HG02981 (cell line): ENCODE results near the gene BRF1.
A peak's percentile ranks its signal among the peaks of the same experiment; 100 is the strongest.
"Not testable (repeated sequence)": the region's sequence is repeated elsewhere in the genome, so short reads cannot be mapped to it uniquely, and the experiment has no call there.

Experiments used
- ATAC-seq: cut with Tn5 transposase; IDR thresholded peaks from one replicate; pipeline ENCODE4 v1.9.1; 2021; ENCODE audit warnings: mild to moderate bottlenecking, moderate library complexity; ENCODE audit not compliant: unreplicated experiment

The BRF1 gene

DNA sequence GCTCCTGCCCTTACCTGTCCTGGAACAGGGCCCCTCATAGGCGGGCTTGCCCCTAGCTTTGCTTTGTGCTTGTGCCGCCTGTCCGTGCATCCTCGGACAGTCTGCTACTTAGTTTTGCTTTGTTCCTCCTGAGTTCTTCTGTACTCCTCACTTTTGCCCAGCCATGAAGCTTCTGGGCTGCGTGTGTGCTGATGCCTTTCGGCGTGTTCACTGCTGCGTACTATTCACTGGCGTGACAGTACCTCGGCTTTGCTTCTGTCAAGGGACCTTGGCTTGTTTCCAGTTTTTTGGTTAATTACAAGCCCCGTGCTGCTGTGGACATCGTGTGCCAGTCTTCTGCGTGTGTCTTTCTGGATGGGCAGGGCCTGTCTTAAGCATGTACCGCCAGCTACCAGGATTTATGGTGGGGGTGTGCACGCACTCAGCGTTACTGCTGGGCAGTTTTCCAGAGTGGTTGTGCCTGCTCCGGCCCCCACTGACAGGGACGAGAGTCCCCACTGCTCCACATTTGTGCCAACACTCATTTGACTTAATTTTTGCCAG lies 16.2 kb upstream of the BRF1 start:
- ATAC-seq: no peak

DNA sequence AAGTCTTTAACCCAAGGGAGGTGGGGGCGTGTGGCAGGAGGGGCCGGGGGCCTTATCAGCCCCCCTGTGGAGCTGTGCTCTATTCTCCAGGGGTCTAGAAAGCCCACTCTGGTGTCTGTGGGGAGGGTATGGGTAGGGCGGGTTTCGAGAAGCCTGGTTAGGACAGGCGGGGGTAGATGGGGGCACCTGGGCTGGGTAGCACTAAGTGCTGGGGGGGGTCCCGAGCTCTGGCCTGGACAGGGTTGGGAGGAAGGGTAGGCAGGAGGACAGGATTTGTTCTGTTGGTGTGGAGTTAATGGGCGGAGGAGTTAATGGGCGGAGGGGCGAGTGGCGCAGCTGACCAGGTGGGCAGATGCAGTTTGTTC lies 15.8 kb upstream of the BRF1 start:
- no peak for ATAC-seq

DNA sequence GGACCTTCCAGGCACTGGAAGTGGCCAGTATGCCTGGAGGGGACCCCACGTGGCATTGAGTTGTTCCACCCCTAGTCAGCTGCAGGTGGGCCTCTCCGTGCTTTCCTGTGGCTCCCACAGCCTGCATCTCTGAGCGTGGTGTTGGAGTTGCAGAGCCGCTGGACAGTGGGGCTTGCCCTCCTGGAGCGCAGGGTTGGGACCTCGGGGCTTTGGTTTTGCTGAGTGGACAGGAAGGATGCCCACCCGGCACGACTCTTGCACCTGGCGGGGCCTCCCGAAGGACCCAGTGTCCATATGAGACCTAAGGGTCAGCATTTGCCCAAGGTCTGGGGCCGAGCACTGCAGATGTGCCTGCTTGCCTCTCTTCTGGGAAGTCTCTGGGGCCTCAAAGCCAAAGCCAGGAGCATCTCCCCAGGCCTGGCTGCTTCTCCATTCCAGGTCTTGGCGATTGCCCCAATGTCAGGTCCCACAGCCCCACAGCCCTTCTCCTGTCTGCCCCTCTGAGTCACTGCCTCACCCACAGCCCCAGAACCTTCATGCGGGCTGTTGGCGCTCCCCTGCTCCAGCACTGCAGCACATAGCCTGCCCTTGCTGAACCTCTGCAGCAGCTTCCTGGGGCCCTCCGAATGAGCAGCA lies 15.3 kb upstream of the BRF1 start:
- no peak for ATAC-seq

DNA sequence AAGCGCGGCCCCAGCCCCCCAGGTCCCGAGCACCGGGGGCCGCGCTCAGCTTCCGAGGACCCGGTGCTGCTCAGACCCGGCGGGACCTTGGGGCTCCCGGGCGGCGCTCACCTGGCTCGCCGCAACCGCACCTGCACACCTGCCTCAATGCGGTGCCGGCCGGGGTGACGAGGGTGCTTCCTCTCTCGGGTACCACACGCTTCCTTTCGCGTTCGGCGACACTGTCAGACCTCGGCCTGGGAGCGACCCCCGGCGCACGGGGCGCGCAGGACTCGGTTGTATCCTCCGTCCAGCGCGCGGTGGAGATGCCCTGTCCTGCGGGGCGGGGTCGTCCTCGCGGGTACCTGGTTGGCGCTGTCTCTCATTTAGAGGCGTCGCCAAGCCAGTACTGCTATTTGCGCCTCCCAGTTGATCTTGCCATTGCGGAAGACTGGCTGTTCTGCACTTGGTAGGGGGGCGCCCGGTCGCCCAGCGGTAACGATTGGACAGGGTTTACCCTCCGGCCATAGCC lies 14.5 kb upstream of the BRF1 start:
- ATAC-seq: peak; percentile 7

DNA sequence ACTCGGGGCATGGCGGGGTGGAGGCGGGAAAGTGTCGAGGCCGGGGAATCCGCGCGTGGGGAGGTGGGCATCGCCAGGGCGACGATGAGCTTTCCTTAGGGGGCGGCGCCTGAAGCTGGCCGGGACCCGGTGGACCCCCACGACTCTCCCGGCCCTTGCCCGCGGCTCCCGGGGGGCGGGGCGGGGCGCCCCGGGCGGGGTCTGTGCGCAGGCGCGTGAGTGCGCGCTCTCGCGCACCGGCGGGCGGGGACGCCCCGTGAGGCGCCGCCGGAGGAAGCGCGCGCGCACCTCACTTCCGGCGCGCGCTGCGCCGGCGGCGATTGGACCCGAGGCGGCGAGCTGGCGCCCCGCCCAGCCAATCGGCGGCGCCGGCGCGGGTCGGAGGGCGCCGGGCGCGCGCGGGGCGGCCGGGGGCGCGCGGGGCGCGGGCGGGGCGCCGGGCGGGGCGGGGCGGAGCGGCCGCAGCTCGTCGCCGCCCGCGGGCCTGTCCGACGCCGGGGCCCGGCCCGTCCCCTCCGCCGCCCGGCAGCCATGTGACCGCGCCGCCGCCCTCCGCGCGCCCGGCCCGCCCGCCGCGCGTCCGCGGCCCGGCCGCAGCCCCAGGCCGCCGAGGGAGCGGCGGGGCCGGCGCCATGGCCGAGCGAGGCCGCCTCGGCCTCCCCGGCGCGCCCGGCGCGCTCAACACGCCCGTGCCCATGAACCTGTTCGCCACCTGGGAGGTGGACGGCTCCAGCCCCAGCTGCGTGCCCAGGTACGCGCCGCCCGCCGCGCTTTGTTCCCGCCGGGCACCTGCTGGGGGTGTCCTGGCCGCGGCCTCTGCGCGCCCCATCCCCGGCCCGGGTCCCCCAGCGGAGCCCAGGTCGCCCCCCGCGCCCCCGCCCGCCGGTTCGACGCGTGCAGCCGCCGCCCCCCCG lies 13.7 kb upstream of the BRF1 start, which contains the start of gene PACS2:
TSS of gene PACS2 (plus strand) at position 462 of the 914 bp plus-strand sequence. CDS start at position 633, 171 bp downstream.
- peak; percentile 68 for ATAC-seq

DNA sequence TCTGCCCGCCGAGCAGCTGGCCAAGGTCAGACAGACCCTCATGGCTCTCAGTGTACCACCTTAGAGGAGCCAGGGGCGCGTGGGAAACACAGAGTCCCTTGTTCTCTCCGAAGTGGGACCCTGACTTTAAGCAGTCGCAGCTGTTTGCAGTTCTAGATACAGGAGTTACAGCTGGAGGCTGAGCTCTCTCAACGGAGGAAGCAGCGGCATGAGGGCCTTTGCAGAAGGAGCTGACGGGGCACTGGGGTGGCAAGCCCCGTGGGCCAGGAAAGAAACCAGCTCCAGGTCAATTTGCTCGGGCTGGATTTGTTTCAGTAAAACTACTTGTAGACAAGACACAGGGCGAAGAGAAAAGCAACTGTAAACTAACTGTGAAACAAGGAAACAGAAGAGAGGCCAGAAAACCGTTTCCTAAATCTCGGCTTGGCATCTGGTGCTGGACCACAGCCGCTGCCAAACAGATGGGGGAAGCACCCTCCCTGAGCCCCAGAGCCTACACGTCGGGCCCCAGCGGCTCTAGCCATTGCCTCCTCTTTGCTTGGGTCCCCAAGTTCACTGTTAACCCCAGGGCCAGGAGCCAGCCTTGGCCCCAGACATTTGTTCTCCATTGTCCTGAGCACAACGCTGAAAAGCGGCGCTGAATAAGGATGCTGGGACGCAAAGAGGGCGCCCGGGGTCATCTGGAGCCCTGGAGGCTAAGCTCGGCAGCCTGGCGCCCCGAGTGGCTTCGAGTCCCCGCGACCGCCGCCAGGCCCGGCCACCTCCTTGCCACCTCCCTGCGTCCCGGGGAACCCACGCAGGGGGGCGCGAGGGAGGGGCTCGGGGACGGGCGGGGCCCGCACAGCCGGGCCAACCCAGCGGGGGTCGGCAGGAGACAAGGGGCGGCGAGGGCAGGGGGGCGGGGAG lies 12.8 kb upstream of the BRF1 start:
- ATAC-seq: no peak

DNA sequence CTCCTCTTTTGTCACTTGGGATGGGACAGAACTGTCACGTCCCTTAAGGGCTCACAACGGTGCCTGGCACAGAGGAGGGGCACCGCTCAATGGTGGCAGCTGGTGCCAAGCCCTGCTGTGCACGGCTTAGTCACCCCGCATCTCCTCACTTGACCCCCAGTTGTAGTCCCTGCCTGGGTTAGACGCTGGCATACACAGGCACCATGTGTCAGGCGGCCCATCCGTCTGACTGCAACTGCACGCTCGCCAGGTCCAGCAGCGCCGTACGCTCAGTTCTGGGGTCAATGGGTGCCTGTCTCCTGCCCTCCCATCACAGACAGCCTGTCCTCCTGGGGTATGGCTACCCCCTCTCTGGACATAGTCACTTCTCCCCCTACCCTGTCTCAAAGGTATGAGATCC lies 12.2 kb upstream of the BRF1 start:
- no peak for ATAC-seq

DNA sequence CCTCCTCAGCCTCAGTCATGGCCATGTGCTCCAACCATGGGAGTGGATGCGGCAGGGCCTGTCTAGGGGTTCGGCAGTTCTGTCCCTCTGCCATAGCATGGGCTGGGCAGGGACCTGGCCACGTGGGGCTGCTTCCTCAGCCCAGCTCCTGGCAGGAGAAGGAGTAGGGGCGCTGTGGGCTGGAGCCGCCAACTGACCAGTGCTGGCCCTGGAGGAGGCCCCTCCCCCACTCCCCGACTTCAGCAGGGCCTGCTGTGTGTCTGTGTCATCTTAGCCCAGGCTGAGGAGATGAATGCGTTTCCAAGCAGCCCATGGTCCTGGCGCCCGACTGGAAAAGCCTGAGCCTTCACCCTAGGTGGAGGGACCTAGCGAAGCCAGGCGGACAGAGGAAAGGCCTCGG lies 11.0 kb upstream of the BRF1 start:
- ATAC-seq: no peak

DNA sequence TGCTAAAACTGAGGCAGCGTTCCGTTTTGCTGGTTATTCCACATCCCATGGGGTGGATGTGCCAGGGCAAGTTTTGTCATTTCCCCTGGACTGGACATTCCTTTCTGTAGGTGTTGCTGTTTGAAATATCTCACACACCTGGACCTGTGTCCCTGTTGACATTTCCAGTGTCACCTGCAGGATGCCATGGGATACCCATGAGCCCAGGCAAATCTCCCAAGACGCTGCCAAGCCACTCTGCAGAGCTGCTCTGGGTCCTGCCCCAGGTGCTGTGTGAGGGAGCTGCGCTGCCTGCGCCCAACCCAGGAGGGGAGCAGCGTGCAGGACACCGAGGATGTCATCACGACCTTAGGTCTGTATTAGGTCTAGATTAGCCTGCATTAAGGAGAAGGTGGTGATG lies 8.6 kb upstream of the BRF1 start:
- no peak for ATAC-seq

DNA sequence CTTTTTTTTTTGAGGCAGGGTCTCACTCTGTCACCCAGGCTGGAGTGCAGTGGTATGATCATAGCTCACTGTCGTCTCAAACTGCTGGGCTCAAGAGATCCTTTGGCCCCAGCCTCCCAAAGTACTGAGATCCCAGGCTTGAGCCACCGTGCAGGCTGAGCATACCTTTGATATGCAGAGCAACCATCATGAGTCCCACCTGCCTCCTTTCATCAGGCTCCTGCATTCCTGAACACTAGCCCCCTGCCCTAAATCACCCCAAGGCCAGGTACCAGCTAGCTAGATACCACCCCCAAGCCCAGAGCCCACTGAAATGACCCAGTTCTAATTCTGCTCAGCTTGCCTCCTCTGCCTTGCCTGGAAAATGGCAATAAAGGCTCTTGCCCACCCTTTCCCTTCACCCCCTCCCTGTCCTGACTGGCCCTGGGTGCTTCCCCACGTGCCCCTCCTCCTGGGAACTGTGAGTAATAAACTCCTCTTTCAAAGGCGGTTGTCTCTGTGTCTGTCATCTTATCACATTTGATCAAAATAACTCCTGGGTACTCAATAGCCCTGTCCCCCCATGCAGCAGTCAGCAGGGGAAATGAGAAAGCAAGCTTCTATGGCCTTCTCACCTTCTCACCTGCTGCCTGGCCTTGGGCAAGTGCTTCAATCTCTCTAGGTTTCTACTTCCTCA lies 6.4 kb upstream of the BRF1 start:
- ATAC-seq: no peak

DNA sequence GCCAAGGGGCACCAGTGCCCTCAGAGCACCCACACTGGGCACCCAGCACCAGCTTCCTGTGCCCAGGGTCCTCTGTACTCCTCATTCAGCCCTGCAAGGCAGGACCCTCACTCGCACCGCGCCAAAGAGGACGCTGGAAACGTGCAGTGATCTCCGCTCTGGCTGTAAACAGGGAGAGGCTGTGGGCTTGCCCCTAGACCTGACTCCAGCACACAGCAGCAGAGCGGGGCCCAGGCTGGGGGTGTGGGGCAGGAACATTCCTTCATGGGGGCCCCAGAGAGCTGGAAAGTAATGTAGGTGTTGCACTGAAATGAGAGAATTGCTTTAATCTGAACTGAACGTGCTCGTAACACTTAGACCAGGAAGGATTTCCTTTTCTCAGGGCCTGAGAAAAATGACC lies 5.0 kb upstream of the BRF1 start:
- no peak for ATAC-seq

DNA sequence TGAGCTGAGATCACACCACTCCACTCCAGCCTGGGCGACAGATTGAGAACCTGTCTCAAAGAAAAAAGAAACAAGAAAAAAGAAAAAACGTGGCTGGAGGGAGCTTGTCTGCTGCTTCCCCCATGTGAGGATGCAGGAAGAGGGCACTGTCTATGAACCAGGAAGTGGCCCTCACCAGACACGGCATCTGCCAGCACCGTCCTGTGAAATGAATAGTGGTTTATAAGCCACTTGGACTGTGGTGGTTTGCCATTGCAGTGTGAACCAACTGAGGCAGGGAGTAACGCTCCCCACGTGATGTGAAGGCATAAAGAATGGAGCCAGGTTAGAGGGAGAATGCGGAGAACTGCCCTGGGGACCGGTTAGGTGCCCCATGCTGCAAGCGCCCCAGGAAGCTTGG lies 4.5 kb upstream of the BRF1 start:
- ATAC-seq: no peak

DNA sequence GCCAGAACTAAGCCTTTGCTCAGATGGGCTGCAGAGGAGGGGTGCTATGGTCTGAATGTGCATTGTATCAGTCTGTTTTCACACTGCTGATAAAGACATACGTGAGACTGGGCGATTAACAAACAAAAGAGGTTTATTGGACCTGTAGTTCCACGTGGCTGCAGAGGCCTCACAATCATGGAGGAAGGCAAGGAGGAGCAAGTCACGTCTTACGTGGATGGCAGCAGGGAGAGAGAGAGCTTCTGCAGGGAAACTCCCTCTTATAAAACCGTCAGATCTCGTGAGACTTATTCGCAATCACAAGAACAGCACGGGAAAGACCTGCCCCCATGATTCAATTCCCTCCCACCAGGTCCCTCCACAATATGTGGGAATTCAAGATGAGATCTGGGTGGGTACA lies 3.8 kb upstream of the BRF1 start:
- no peak for ATAC-seq

DNA sequence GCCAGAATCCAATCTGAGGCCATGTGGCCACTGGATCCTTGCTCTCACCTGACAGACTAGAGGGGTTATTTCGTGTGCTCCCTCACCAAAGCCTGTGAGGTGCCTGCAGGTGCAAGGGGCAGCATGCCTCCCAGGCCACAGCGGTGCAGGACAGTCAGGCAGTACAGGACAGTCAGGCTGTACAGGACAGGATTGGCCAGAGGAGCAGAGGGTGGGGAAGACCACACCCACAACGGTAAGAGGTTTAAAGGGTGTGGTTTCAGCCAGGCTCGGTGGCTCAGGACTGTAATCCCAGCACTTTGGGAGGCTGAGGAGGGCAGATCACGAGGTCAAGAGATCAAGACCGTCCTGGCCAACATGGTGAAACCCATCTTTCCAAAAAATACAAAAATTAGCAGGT lies 3.1 kb upstream of the BRF1 start:
- no peak for ATAC-seq

DNA sequence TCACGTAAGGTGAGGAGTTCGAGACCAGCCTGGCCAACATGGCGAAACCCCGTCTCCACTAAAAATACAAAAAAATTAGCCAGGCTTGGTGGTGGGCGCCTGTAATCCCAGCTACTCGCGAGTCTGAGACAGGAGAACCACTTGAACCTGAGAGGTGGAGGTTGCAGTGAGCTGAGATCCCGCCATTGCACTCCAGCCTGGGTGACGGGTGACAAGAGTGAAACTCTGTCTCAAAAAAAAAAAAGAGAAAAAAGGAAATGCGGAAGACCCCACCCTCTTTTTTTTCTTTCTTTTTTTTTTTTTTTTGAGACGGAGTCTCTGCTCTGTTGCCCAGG lies 1.1 kb upstream of the BRF1 start:
- not testable (repeated sequence) for ATAC-seq

DNA sequence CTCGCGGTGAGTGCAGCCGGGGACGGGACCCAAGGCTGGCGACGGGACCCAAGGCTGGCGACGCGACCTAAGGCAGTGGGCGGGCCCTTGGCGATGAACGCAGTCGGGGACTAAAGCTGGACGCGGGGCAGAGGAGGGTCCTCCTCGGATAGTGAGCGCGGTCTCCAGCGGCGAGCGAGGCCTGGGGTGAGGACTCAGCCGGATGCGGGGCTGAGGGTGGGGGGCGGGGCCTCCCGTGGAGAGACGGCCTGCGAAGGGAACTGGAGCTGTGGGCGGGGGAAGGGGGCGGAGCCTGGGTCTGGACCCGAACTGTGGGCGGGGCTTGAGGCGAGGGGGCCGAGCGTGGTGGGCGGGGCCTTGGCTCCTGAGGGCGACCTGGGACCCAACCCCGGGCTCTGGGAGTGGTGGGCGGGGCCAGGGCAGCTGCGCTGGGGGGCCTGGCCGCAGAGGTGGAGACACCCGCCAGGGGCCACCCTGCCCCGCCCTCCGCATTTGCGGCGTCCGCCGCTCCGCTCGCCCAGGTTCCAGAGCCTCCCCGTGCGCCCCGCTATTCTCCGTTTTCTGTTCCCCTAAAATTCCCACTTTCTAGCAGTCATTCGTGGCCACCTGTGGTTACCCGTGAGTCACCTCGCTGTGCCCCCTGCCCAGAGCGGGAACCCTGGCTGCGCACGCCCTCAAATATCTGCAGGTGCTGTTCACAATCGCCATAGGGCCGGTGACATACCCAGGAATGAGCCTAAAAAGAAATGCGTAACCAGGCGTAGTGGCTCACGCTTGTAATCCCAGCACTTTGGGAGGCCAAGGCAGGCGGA lies 508 bp upstream of the BRF1 start:
- ATAC-seq: peak; percentile 48

DNA sequence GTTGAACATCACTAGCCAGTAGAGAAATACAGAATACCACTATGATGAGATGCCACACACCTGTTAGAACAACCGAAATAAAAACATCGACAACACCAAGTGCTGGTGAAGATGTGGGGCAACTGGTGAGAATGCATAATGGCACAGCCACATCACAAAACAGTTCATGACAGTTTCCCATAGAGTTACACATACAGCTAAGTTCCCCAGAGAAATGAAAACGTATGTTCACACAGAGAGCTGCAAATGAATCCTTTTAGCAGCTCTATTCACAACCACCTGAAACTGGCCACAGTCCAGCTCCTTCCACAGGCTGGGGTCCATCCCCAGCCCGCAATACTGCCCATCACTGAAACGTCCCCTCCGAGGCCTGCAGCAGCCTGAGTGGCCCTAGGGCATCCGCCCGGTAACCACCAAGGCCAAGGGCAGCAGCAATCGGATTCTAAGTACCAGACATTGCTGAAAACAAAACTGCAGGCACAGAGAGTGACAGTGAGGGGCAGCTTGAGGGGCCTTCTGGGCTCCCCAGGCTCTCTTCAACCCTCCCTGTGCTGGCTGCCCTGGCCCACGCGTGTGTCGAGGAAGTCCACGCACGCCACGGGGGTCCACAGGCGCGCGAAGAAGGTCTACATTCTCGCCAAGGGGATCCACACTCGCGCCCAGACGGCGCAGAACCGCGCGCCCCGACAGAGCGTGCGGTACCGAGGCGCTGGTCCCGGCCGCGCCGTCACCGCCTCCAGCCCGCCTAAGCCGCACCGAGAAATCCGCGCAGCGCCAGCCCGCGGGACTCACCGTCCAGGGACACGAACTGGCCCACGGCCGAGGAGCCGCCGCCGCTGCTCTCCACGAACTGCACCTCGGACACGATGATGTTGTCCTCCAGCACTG lies 903 bp downstream of the BRF1 start:
- ATAC-seq: peak; percentile 2

DNA sequence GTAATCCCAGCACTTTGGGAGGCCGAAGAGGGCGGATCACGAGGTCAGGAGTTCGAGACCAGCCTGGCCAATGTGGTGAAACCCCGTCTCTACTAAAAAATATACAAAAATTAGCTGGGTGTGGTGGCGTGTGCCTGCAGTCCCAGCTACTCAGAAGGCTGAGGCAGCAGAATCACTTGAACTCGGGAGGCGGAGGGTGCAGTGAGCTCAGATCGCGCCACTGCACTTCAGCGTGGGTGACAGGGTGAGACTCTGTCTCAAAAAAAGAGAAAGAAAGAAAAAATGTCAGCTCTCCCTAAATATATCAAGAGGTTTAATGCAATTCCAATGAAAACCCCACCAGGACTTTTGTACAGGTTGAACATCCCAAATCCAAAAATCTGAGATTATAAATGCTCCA lies 3.5 kb downstream of the BRF1 start:
- ATAC-seq: not testable (repeated sequence)
